GM19467 (cell line): ENCODE measurements around the gene DPF3.

Source experiments
- ATAC-seq: cut with Tn5 transposase; IDR thresholded peaks from one replicate; pipeline ENCODE4 v1.9.1; 2021; ENCODE audit warnings: mild to moderate bottlenecking, moderate library complexity; ENCODE audit not compliant: unreplicated experiment

The DPF3 gene

GRCh38 chr14:72606879-72607278, 287.0 kb downstream of the DPF3 start:
- ATAC-seq = no peak

- no peak for ATAC-seq
These were observed 288.0 kb downstream of the DPF3 start for GRCh38 chr14:72605921-72606220.

GRCh38 chr14:72605096-72605920, 288.6 kb downstream of the DPF3 start:
- no peak for ATAC-seq

- ATAC-seq = no peak
These were observed 289.8 kb downstream of the DPF3 start for GRCh38 chr14:72604133-72604532.

GRCh38 chr14:72603639-72604038, 290.3 kb downstream of the DPF3 start:
- no peak for ATAC-seq

GRCh38 chr14:72600551-72601330, 293.2 kb downstream of the DPF3 start:
- no peak for ATAC-seq

GRCh38 chr14:72599579-72600470, 294.1 kb downstream of the DPF3 start:
- ATAC-seq = no peak

GRCh38 chr14:72598306-72598705, 295.6 kb downstream of the DPF3 start:
- no peak for ATAC-seq

- no peak for ATAC-seq
These were observed 296.4 kb downstream of the DPF3 start for GRCh38 chr14:72597252-72598233.

- ATAC-seq = no peak
These were observed 298.6 kb downstream of the DPF3 start for GRCh38 chr14:72595152-72595862.

GRCh38 chr14:72594099-72594901, 299.6 kb downstream of the DPF3 start:
- ATAC-seq = no peak

- ATAC-seq = no peak
These were observed 302.5 kb downstream of the DPF3 start for GRCh38 chr14:72591391-72591790.

- no peak for ATAC-seq
These were observed 303.3 kb downstream of the DPF3 start for GRCh38 chr14:72590577-72590976.

- no peak for ATAC-seq
These were observed 304.2 kb downstream of the DPF3 start for GRCh38 chr14:72589652-72590051.

- ATAC-seq = no peak
These were observed 305.4 kb downstream of the DPF3 start for GRCh38 chr14:72588521-72588920.

- ATAC-seq = no peak
These were observed 310.3 kb downstream of the DPF3 start for GRCh38 chr14:72583316-72584272.

GRCh38 chr14:72582582-72582981, 311.3 kb downstream of the DPF3 start:
- no peak for ATAC-seq

GRCh38 chr14:72578514-72578913, 315.4 kb downstream of the DPF3 start:
- no peak for ATAC-seq
